Thoracic aorta (tissue), 2 donors: ENCODE measurements around the gene IL18RAP. TPM values are rescaled to one million over a fixed set of nuclear protein-coding genes. Genes with fewer than 3 reads are reported as not detected.

ENCODE experiments used
- ATAC-seq: fragments of 150-250 bp; one replicate; pipeline ENCODE4 v1.8.0; 2017; ENCODE audit warnings: low read depth; ENCODE audit not compliant: insufficient number of reproducible peaks, low FRiP score
- DNase-seq: peaks from one replicate; pipeline ENCODE4 v3.0.0-alpha.2; 2020; ENCODE audit warnings: low spot score
- H3K27ac ChIP-seq, 2 donors: fragments of 200-600 bp; sonication (generic); 1 replicate in 1 of 2; 2 replicates in 1 of 2; pipeline ENCODE4 v1.5.1; 2016; ENCODE audit warnings: mild to moderate bottlenecking in 2 of 2, moderate library complexity in 2 of 2
- H3K27me3 ChIP-seq: fragments of 200-600 bp; sonication (generic); replicated peaks from 2 replicates; pipeline ENCODE4 v1.6.0; 2016; ENCODE audit warnings: mild to moderate bottlenecking; ENCODE audit not compliant: insufficient read depth
- H3K36me3 ChIP-seq: fragments of 200-600 bp; sonication (generic); one replicate; pipeline ENCODE4 v1.5.1; 2016
- H3K4me1 ChIP-seq, 2 donors: fragments of 200-600 bp; sonication (generic); 1 replicate in 1 of 2; 2 replicates in 1 of 2; pipeline versions ENCODE4 v1.5.1 to v1.6.0; 2016; ENCODE audit warnings: low read depth in 2 of 2, mild to moderate bottlenecking in 1 of 2; ENCODE audit not compliant: control insufficient read depth in 1 of 2
- H3K4me3 ChIP-seq: fragments of 200-600 bp; sonication (generic); 2 replicates; pipeline ENCODE4 v1.5.1; 2016; ENCODE audit warnings: mild to moderate bottlenecking
- H3K9me3 ChIP-seq: fragments of 200-600 bp; sonication (generic); 2 replicates; pipeline ENCODE4 v1.5.1; 2016
- CTCF ChIP-seq: fragments of 200-600 bp; sonication (generic); IDR thresholded peaks from one replicate; pipeline ENCODE4 v1.5.1; 2019; ENCODE audit warnings: antibody characterized with exemption
- total RNA-seq, 2 donors: library from RNA; depleted of rRNA; stranded (reverse); fragments of >200 nt; gene quantifications; one replicate each; pipeline versions ENCODE4 v1.1.0 to v1.2.3, GENCODE V29; 2016

IL18RAP gene
- total RNA-seq, 2 donors from 2014 or later, result 1.4 to 32.1 TPM

DNA sequence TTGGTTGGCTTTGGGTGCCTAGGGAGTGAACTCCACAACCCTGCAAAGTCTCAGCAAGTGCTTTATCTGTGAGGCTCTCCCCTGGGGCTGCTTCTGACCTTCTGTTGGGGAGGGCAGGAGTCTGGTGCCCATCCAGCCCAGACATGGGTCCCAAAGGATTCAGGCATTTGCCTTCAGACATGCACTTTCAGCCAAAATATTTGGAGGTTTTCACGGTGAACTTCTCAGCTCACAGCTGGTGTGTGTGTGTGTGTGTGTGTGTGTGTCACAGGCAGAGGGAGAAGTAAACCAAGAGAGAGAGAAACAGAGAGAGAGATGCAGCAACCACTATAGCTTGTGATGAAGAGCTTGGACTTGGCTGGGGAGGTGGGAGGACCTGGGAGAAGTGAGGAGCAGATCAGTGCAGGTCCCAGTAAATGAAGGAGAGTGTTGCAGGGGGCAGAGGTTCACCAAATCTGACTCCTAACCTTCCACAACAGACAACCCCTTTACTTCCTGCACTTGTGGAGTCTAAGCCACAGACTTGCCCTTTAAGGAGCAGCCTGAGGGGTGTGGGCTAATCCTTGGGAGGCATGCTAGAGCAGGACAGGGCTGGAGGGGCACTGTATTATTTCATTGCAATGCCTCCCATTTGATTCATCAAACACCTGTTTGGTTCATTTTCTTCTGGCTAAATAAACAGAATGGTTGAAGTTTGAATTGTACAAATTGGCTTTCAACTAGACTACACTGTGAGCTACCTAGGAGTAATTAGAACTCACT, 64.2 kb downstream of the IL18RAP start:
- no peak for TF ChIP-seq CTCF
- H3K27ac ChIP-seq, result no peak overlapping the region
- no peaks in the 10 kb centered on the region for H3K9me3 ChIP-seq
- peaks cover 0 to 5% of the 10 kb centered on the region in 2 donors for H3K4me1 ChIP-seq
- H3K4me3 ChIP-seq, result no peak overlapping the region
- DNase-seq (no peak), ATAC-seq (no peak)
- H3K36me3 ChIP-seq, result no peaks in the 10 kb centered on the region
- H3K27me3 ChIP-seq, result no peaks in the 10 kb centered on the region

GRCh38 chr2:102487761-102488462, 65.0 kb downstream of the IL18RAP start:
- Histone ChIP-seq H3K4me1 (peaks cover 0 to 5% of the 10 kb centered on the region in 2 donors), H3K9me3 (no peaks in the 10 kb centered on the region), H3K36me3 (no peaks in the 10 kb centered on the region), H3K4me3 (no peak overlapping the region), H3K27ac (no peak overlapping the region), H3K27me3 (no peaks in the 10 kb centered on the region)
- no peak for DNase-seq
- ATAC-seq, result no peak
- TF ChIP-seq CTCF, result no peak

- ATAC-seq, result no peak
- DNase-seq, result no peak
- TF ChIP-seq CTCF, result no peak
- peaks cover 0 to 5% of the 10 kb centered on the region in 2 donors for H3K4me1 ChIP-seq
- H3K27ac ChIP-seq, result no peak overlapping the region
- H3K9me3 ChIP-seq, result no peaks in the 10 kb centered on the region
- H3K4me3 ChIP-seq, result no peak overlapping the region
- H3K27me3 ChIP-seq, result no peaks in the 10 kb centered on the region
- no peaks in the 10 kb centered on the region for H3K36me3 ChIP-seq
These were observed 66.7 kb downstream of the IL18RAP start for GRCh38 chr2:102489646-102490045.

GRCh38 chr2:102492006-102492405, 69.0 kb downstream of the IL18RAP start:
- Histone ChIP-seq H3K27me3 (no peaks in the 10 kb centered on the region), H3K4me1 (peaks cover 0 to 5% of the 10 kb centered on the region in 2 donors), H3K4me3 (no peak overlapping the region), H3K9me3 (no peaks in the 10 kb centered on the region), H3K27ac (no peak overlapping the region), H3K36me3 (no peaks in the 10 kb centered on the region)
- ATAC-seq (no peak), DNase-seq (no peak)
- no peak for TF ChIP-seq CTCF

DNA sequence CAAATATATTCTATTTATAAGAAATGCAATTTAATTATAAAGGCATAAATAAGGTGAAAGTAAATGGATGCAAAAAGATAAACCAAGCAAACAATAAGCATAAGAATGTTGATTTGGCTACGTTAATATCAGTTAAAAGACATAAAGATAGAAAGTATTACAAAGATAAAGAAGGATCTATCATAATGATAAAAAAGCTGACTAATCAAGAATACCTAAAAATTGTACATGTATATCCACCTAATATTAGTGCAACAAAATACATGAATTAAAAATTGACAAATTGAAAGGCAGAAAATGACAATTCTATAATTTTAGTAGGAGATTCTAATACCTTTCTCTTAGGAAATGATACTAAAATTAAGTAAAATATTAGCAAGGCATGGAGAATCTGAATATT, 71.6 kb downstream of the IL18RAP start:
- no peak for TF ChIP-seq CTCF
- no peak overlapping the region for H3K27ac ChIP-seq
- H3K27me3 ChIP-seq, result no peaks in the 10 kb centered on the region
- no peaks in the 10 kb centered on the region for H3K4me1 ChIP-seq
- no peak overlapping the region for H3K4me3 ChIP-seq
- ATAC-seq (no peak), DNase-seq (no peak)
- no peaks in the 10 kb centered on the region for H3K36me3 ChIP-seq
- no peaks in the 10 kb centered on the region for H3K9me3 ChIP-seq
